Esophagus muscularis mucosa (tissue), 3 donors: ENCODE data around the gene ZNF446.
"Not testable (repeated sequence)": the region's sequence is repeated elsewhere in the genome, so short reads cannot be mapped to it uniquely, and the experiment has no call there.

Experiments
- POLR2A ChIP-seq: fragments of 450-650 bp; IDR thresholded peaks from one replicate; pipeline ENCODE4 v1.6.1; 2017; ENCODE audit warnings: antibody characterized with exemption, moderate library complexity, mild to moderate bottlenecking, low read depth
- TF ChIP-seq, protein P1 (sequence below), 3 experiments: fragments of 200-600 bp in 2 of 3; fragments of 450-650 bp in 1 of 3; sonication (generic) in 2 of 3; IDR thresholded peaks; one replicate each; pipeline ENCODE4 v1.5.1; 2017 to 2019; ENCODE audit warnings: antibody characterized with exemption in 3 of 3, mild to moderate bottlenecking in 2 of 3, moderate library complexity in 1 of 3

DNA sequence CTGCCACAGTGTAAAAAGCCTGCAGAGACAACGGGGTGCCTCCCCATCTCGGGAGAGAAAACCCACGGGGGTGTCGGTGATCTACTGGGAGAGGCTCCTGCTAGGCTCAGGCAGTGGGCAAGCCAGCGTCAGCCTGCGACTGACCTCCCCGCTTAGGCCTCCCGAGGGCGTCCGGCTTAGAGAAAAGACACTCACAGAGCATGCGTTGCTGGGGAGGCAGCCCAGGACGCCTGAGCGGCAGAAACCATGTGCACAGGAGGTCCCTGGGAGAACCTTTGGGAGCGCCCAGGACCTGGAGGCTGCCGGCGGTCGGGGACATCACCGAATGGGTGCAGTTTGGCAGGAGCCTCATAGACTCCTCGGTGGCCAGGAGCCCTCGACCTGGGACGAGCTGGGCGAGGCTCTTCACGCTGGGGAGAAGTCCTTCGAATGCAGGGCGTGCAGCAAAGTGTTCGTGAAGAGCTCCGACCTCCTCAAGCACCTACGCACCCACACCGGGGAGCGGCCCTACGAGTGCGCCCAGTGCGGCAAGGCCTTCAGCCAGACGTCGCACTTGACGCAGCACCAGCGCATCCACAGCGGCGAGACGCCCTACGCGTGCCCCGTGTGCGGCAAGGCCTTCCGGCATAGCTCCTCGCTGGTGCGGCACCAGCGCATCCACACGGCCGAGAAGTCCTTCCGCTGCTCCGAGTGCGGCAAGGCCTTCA lies 5.2 kb upstream of the ZNF446 start:
- not testable (repeated sequence) for TF ChIP-seq POLR2A
- TF ChIP-seq, protein P1, sequence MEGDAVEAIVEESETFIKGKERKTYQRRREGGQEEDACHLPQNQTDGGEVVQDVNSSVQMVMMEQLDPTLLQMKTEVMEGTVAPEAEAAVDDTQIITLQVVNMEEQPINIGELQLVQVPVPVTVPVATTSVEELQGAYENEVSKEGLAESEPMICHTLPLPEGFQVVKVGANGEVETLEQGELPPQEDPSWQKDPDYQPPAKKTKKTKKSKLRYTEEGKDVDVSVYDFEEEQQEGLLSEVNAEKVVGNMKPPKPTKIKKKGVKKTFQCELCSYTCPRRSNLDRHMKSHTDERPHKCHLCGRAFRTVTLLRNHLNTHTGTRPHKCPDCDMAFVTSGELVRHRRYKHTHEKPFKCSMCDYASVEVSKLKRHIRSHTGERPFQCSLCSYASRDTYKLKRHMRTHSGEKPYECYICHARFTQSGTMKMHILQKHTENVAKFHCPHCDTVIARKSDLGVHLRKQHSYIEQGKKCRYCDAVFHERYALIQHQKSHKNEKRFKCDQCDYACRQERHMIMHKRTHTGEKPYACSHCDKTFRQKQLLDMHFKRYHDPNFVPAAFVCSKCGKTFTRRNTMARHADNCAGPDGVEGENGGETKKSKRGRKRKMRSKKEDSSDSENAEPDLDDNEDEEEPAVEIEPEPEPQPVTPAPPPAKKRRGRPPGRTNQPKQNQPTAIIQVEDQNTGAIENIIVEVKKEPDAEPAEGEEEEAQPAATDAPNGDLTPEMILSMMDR (IDR thresholded peaks at IDR 0.05) = not testable (repeated sequence)
